CD4-positive, alpha-beta T cell treated with Interleukin-21 for 1 hour (primary cell): Measurements from ENCODE around the gene SV2A.
A peak's percentile ranks its signal among the peaks of the same experiment; 100 is the strongest.
"Not testable (repeated sequence)": the region's sequence is repeated elsewhere in the genome, so short reads cannot be mapped to it uniquely, and the experiment has no call there.

Experiments used
- DNase-seq: peaks from one replicate; pipeline ENCODE4 v3.0.0-alpha.2; 2020

SV2A gene

DNA sequence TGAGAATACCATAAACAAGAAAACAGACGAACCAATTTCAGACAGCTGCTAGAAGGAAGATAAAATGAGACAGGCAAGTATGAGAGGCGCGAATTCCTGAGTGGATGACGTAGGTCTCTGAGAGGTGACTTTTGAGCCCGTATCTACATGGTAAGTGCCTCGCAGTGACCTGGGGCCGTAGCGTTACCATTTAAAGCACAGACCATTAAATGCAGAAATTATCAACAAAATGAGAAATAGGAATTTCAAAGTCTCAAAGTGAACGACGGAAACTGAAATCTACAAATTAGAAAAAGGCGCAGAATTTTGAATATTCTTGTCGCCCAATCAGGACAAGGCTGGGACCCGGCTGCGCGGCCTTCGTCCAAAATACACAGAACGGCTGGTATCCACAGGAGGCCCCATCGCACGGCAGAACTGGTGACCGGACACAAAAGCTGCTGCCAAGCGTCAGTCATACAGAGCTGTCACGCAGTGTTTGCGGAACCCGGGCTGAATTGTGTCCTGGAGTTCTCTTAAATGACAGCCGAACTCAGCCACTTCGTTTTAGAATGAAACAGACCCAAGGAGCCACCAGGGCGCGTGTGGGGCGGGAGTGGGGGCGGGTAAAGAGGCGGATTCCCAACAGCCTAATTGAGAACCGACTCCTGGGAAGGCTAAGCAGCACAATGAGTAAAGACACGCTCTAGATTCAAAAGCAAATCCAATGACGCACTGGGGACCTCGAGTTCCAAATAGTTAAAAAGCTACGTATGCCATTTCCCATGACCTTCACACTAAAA, 32.1 kb downstream of the SV2A start:
- peak; percentile 70 for DNase-seq

DNA sequence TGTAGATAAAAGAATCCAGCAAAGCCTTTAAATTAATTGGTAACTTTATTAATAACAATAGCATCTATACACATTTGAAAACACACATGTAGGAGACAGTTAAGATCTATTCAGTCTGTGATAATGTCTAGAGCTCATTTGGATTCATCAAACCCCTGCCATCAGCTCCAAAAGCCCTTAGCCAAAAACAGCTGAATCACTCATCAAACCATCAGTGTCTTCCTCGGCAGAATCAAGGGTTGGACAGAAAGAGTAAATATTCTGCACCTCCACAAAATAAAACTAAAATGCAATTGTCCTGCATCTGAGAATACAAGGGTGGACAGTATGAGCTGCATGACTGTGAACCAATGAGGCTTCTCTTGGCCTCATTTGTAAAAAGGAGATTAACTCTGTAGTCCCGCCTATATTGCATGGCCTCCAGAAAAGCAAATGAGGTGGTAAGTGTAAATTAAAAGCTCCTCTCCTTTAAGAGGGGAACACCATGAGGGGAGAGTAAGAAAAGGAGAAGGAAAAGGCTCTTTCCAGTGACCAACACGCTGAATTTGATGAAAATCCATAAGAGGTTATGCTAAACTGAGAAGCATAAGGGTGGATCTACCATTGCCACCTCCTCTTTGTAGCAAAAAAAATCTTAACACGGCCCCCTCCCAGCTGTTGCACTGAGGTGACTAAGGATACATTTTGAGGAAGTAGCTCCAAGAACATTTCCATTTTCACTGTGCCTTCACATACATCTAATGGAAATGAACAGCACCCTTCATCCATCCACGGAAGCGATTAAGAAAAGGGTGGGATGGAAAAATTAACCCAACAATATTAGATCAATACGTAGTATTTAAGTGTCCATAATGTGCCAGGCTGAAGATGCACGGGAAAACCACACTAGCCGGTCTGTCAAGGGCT, 33.0 kb downstream of the SV2A start:
- DNase-seq = peak; percentile 20

DNA sequence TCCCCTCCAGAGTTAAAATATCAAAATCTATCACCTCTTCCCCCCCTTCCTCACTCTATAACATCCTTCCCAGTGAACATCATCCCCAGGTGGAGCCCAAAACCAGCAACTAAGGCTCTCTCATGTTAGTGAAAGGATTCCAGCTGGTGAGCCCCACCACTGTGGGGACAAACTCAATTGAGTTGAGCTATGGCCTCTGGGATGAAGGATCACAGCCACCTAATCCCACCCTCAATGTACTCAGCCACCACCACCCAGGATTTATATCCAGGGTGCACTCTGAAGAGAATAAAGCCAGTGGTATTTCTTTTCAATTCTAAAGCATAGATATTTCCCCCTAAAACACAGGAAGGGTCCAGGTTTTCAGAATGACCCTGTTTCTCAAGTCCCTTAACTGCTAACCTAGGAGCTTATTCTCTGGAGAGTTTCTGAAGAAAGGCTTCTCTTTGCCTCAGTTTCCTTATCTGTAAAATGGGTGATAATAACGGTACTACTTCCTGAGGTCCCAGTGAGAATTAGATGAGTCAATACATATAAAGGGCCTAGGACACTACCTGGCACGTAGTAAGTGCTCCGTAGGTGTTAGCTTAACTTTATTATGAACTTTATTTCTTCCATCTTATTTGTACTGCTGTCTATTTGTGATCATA, 33.9 kb downstream of the SV2A start:
- no peak for DNase-seq

DNA sequence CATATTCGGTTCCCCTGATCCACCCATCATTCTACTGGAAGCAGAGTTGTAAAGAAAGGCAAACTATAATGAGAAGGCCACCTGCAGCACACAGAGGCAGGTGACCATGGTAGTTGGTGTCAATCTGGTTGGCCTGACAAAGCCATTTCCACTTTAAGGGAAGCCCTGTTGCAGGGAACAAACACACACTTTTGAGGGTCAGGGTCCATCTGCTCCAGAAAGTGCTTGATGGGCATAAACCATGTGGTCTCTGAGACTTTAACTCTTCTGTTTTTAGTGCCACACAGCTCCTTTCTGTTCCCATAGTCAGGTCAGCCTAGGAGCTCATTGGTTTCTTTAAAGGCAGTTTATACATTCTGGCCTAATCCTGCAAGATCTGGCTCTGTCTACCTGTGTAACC, 35.8 kb downstream of the SV2A start:
- DNase-seq = no peak

DNA sequence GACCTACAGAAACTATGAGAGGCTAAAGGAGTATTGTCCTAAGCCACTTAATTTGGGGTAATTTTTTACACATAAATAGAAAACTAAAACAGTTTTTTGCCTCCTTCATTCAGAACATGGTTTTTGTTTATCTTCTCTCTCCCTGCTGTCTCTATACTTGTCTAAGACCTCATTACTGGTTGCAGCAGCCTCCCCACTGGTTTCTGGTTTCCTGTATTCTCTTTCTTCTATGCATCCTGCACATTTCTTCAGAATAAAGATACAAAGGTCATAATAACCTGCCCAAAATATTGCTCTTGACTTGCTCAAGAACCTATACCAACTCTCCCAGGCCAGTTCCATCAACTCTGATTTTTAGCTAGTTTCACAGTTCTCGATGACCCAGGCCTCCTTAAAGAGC, 38.1 kb downstream of the SV2A start:
- DNase-seq = peak; percentile 30

DNA sequence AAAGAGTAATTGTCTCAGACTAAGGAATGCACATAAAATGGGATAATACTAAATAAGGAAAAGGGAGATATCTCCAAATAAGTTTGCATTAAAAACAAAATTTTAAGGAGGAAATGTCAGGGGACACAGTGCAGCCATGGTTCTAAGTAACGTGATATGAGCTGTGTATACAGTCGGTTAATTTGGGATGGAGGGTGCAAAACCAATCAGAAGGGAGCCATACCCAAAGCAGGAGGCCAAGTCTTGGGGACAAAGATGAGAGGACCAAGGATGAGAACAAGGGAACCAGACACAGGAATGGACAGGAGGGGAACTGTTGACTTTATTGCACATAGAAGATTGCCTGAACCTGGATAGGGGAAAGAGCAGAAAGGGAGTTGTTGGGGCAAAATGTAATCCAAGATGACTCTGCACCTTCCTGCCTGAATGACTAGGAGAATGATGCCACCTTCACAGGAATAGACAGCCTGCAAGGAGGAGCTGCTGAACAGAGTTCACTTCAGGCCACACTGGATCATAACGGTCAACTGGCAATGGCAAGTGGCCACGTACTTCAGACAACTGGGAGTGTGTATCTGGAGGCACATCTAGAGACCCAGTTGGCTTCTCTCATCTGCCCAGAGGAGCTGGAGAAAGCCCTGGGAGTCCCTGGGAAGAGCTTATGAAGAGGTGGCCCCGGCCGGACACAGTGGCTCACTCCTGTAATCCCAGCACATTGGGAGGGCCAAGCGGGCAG, 40.3 kb downstream of the SV2A start:
- no peak for DNase-seq

DNA sequence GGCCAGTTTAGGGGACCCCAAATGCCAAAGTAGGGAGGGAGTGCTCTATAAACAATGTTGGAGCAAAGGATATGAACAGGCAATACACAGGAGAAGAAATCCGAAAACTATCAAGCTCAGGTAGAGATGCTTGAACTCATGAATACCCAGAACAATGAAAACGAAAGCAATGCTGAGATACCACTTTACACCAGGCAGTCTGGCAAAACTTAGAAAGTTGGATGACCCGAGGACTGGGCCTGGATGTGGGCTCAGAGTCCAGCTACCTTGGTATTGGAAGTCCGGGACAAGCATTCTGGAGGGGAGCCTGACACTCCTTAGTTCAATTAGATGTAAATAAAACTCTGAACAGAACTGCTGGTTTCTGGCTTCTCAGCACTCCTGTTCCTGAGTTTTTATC, 44.6 kb downstream of the SV2A start:
- DNase-seq = not testable (repeated sequence)

DNA sequence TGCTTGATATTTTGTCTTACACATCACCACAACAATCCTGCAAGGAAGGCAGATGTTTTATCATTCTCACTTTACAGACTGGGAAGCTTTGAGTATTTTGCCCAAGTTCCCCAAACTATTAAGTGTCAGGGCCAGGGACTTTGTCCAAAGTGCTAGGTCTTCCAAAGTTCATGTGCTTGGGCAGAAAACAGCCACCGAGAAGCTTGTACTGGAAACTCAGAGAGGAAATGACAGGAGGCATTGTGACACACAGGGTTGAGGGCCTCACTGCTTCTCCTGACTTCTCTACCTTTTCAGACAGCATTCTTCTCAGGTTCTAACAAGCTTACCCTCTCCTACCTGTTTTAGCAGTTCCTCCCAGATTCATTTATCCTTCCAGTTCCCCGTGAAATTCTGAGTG, 50.8 kb downstream of the SV2A start:
- not testable (repeated sequence) for DNase-seq

DNA sequence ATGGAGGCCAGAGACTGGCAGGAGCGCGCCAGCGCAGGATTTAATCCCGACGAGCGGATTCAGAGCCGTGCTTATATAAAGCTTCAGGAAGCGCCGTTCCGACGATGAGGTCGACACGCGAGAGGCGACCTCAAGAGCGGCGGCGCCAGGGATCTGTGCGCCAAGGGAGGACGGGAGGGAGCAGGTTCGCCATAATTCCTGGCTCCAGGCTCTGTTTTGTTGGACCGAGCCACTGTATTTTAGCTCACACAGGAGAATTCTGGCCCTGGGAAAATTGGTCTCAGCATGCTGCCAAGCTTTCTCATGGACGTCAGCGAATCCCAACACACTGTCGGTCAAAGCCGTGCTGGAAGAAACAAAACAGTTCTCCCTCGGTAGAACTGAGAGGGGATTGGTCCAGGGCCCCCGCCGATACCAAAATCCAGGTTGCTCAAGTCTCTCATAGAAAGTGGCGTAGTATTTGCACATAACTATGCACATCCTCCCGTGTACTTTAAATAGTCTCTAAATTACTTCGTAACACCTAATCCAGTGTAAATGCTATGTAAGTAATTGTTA, 56.1 kb downstream of the SV2A start:
- DNase-seq = not testable (repeated sequence)

DNA sequence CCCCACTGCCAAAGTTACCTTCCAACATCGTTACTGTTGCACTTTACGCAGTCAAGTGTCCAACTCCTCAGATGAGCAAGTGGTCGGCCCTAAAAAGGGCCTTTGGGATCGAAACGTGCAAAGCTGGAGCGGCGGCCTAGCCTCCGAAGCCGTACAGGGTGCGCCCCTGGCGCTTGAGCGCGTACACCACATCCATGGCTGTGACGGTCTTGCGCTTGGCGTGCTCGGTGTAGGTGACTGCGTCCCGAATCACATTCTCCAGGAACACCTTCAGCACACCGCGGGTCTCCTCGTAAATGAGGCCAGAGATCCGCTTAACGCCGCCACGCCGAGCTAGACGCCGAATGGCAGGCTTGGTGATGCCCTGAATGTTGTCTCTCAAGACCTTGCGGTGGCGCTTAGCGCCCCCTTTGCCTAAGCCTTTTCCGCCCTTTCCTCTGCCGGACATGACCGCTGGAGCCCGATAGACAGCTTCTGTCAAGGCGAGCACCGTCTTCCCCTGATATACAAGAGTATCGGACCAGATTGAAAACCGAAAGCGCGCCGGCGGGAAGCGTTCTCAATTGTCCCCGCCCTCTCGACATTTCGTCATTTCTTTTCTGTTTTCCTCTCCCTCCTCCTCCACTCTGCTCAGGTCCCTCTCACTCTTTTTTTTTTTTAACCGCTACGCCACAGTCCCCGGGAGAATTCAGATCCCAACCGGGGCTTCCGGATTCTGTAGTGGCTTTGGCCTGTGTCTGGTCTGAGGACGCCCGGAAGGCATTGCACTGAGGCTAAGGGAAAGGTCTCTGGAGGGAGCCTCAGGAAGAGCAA, 56.8 kb downstream of the SV2A start:
- not testable (repeated sequence) for DNase-seq

DNA sequence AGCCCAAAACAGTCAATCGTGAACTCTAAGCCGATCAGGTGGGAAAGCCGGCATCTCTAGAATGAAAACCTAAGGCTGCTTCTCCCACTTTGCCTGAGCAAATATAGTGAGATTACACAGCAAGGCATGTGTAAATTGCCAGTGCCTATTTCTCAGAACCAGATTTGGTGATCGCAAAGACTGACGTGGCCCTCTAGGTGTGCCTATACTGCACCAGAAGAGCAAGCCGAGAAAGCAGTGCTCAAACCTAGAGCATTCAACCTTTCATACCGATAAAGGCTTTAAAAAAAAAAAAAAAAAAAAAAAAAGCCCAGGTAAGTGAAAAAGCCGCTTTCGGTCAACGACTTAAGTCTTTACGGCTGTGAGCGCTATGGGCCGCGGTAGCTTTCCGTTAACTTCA, 57.4 kb downstream of the SV2A start:
- DNase-seq = not testable (repeated sequence)
